Gastroesophageal sphincter (tissue), 3 donors: ENCODE results near the gene CDK18.

Source experiments
- POLR2A ChIP-seq, 2 donors: fragments of 450-650 bp; IDR thresholded peaks; one replicate each; pipeline ENCODE4 v1.6.1; 2017; ENCODE audit warnings: antibody characterized with exemption in 2 of 2, mild to moderate bottlenecking in 2 of 2, moderate library complexity in 1 of 2
- POLR2AphosphoS5 ChIP-seq: sonication (generic); formaldehyde crosslinking; IDR thresholded peaks from one replicate; pipeline ENCODE4 v1.6.1; 2017; ENCODE audit warnings: antibody characterized with exemption
- TF ChIP-seq, protein P1 (sequence below), 4 experiments: fragments of 200-600 bp in 2 of 4; fragments of 450-650 bp in 2 of 4; sonication (generic) in 1 of 4; IDR thresholded peaks; one replicate each; pipeline ENCODE4 v1.5.1; 2017 to 2019; ENCODE audit warnings: antibody characterized with exemption in 4 of 4, mild to moderate bottlenecking in 2 of 4, moderate library complexity in 2 of 4

DNA sequence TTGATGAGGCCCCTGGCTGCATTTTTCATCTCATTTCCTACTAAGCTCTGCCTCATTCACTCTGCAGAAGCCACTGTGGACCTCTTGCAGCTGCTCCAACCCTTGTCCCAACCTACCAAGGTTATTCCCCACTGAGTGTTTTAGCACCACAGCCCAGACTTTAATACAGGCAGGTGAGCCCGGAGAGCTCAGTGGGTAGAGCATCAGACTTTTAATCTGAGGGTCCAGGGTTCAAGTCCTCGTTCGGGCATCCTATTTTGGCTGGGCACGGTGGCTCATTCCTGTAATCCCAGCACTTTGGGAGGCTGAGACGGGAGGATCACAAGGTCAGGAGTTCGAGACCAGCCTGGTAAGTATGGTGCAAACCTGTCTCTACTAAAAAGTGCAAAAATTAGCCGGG lies 30.5 kb upstream of the CDK18 start:
- TF ChIP-seq, protein P1, sequence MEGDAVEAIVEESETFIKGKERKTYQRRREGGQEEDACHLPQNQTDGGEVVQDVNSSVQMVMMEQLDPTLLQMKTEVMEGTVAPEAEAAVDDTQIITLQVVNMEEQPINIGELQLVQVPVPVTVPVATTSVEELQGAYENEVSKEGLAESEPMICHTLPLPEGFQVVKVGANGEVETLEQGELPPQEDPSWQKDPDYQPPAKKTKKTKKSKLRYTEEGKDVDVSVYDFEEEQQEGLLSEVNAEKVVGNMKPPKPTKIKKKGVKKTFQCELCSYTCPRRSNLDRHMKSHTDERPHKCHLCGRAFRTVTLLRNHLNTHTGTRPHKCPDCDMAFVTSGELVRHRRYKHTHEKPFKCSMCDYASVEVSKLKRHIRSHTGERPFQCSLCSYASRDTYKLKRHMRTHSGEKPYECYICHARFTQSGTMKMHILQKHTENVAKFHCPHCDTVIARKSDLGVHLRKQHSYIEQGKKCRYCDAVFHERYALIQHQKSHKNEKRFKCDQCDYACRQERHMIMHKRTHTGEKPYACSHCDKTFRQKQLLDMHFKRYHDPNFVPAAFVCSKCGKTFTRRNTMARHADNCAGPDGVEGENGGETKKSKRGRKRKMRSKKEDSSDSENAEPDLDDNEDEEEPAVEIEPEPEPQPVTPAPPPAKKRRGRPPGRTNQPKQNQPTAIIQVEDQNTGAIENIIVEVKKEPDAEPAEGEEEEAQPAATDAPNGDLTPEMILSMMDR (IDR thresholded peaks at IDR 0.05) = no peak
- TF ChIP-seq POLR2A (IDR thresholded peaks at IDR 0.05) = no peak
- TF ChIP-seq POLR2AphosphoS5 = no peak
